Adrenal gland (tissue), 5 donors: ENCODE measurements around the gene GPC6.

Experiments used
- POLR2A ChIP-seq, 2 donors: fragments of 450-650 bp; IDR thresholded peaks; one replicate each; pipeline ENCODE4 v1.6.1; 2017; ENCODE audit warnings: antibody characterized with exemption in 2 of 2, mild to moderate bottlenecking in 2 of 2, moderate library complexity in 1 of 2
- TF ChIP-seq, protein P1 (sequence below), 6 experiments: fragments of 450-650 bp in 4 of 6; fragments of 200-600 bp in 2 of 6; sonication (generic) in 1 of 6; IDR thresholded peaks; 1 replicate in 5 of 6; 2 replicates in 1 of 6; pipeline versions ENCODE4 v1.5.1 to v1.8.0; 2016 to 2021; ENCODE audit warnings: antibody characterized with exemption in 6 of 6, mild to moderate bottlenecking in 2 of 6, moderate library complexity in 1 of 6
- donor health status: DM: no; HTN: no; CAD: no.

DNA sequence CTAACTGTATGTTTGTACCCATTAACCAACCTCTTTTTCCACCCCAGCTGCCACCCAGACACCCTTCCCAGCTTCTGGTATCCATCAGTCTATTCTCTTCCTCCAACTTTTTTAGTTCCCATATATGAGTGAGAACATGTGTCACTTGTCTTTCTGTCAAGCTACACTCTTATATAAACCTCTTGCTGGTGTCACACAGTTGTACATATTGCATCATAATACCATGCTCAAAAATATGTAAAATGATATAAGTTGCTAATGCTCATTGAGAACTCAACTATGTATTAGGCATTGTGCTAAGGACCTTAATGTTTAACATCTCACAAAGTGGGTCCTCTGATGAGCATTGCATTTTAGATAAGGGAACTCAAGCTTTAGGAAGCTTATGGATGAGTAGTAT lies 395.4 kb downstream of the GPC6 start:
- TF ChIP-seq, protein P1, sequence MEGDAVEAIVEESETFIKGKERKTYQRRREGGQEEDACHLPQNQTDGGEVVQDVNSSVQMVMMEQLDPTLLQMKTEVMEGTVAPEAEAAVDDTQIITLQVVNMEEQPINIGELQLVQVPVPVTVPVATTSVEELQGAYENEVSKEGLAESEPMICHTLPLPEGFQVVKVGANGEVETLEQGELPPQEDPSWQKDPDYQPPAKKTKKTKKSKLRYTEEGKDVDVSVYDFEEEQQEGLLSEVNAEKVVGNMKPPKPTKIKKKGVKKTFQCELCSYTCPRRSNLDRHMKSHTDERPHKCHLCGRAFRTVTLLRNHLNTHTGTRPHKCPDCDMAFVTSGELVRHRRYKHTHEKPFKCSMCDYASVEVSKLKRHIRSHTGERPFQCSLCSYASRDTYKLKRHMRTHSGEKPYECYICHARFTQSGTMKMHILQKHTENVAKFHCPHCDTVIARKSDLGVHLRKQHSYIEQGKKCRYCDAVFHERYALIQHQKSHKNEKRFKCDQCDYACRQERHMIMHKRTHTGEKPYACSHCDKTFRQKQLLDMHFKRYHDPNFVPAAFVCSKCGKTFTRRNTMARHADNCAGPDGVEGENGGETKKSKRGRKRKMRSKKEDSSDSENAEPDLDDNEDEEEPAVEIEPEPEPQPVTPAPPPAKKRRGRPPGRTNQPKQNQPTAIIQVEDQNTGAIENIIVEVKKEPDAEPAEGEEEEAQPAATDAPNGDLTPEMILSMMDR (IDR thresholded peaks at IDR 0.05), result no peak
- no peak for TF ChIP-seq POLR2A (IDR thresholded peaks at IDR 0.05)
